GM23338 (cell line): Measurements from ENCODE around the gene SPATA31D1.

Experiments
- CTCF ChIP-seq, 2 experiments: fragments of 200-600 bp in 1 of 2; sonication (generic) in 1 of 2; conservative IDR thresholded peaks; 2 replicates each; pipeline versions ENCODE4 v1.5.1 to v1.6.1; 2016 to 2017; ENCODE audit warnings: antibody characterized with exemption in 2 of 2, low read depth in 2 of 2, mild to moderate bottlenecking in 2 of 2, moderate library complexity in 1 of 2
- ETS1 ChIP-seq: IDR thresholded peaks from 2 replicates; pipeline ENCODE4 v1.6.1; 2016; ENCODE audit warnings: antibody characterized with exemption
- EZH2 ChIP-seq: fragments of 200-600 bp; sonication (generic); IDR thresholded peaks from one replicate; pipeline ENCODE4 v1.8.0; 2017; ENCODE audit warnings: antibody characterized with exemption, mild to moderate bottlenecking, low read depth; ENCODE audit not compliant: unreplicated experiment
- POLR2AphosphoS5 ChIP-seq: IDR thresholded peaks from 2 replicates; pipeline ENCODE4 v1.6.1; 2016; ENCODE audit warnings: antibody characterized with exemption, low read depth

GRCh38 chr9:81984928-81985327 lies 3.6 kb upstream of the SPATA31D1 start:
- TF ChIP-seq CTCF (conservative IDR thresholded peaks at IDR 0.05; ENCODE audit: low read depth in 2 of 2) (no peak), EZH2 (no peak), ETS1 (no peak), POLR2AphosphoS5 (no peak)
